OCI-LY7 (cell line): ENCODE data around the gene NCAM1.

Experiments used
- EZH2phosphoT487 ChIP-seq: fragments of 200-600 bp; sonication (generic); IDR thresholded peaks from 2 replicates; pipeline ENCODE4 v1.6.1; 2018; ENCODE audit warnings: low read depth, borderline replicate concordance, mild to moderate bottlenecking, mixed run types, antibody characterized with exemption, low read length, moderate library complexity, mixed read lengths
- TF ChIP-seq, protein P1 (sequence below): fragments of 200-600 bp; sonication (generic); conservative IDR thresholded peaks from 2 replicates; pipeline ENCODE4 v1.5.1; 2014; ENCODE audit warnings: mild to moderate bottlenecking, antibody characterized with exemption, low read length, moderate library complexity, mixed read lengths

DNA sequence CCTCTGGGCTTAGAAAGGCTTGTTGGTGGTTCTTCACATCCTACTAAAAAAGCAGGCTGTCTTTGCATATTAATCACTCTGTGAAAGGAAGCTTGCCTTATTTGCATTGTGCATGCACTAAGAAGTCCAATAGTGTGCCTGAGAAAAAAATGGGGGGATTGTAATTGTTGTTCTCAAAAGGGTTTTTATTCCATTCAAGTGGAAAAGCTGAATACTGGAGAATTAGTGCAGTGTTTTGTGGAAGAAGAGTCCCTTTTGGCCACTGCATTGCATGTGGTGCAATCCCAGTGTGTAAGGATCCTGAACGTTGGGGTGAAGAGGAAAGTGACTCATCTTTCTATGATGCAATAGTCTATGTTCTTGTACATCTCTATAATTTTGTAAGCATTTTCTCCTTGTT, 16.5 kb downstream of the NCAM1 start:
- no peak for TF ChIP-seq EZH2phosphoT487
- TF ChIP-seq, protein P1, sequence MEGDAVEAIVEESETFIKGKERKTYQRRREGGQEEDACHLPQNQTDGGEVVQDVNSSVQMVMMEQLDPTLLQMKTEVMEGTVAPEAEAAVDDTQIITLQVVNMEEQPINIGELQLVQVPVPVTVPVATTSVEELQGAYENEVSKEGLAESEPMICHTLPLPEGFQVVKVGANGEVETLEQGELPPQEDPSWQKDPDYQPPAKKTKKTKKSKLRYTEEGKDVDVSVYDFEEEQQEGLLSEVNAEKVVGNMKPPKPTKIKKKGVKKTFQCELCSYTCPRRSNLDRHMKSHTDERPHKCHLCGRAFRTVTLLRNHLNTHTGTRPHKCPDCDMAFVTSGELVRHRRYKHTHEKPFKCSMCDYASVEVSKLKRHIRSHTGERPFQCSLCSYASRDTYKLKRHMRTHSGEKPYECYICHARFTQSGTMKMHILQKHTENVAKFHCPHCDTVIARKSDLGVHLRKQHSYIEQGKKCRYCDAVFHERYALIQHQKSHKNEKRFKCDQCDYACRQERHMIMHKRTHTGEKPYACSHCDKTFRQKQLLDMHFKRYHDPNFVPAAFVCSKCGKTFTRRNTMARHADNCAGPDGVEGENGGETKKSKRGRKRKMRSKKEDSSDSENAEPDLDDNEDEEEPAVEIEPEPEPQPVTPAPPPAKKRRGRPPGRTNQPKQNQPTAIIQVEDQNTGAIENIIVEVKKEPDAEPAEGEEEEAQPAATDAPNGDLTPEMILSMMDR = no peak
